Endothelial cell of umbilical vein (primary cell): ENCODE measurements around the gene APOLD1. TPM values are rescaled to one million over a fixed set of nuclear protein-coding genes. Genes with fewer than 3 reads are reported as not detected.

Source experiments
- BruUV-seq: library from RNA; stranded (reverse); fragments of 400-500 nt; replicated peaks from 2 replicates; lab custom pipeline; 2021; lab: Mats Ljungman, UMichigan
- CTCF ChIA-PET: fragments of 300-600, 350-600 bp; sonication (Branson Sonifier 250); formaldehyde crosslinking; loops from one replicate; lab custom pipeline; 2021; ENCODE audit warnings: antibody characterized with exemption, inconsistent platforms; lab: Charles Lee
- POLR2A ChIA-PET: fragments of 300-600, 350-600 bp; sonication (Branson Sonifier 250); formaldehyde crosslinking; loops from one replicate; lab custom pipeline; 2021; ENCODE audit warnings: antibody characterized with exemption, inconsistent platforms; lab: Charles Lee
- DNase-seq: peaks from one replicate; pipeline ENCODE4 v3.0.0-alpha.2; 2011; ENCODE audit warnings: low read depth, low spot score
- FAIRE-seq: peaks from 2 replicates; lab custom pipeline; 2011; peaks lifted over from hg19 to GRCh38; lab: Jason Lieb, UNC
- H2AFZ ChIP-seq: 2 replicates; pipeline ENCODE4 v1.6.0; 2012; ENCODE audit warnings: low read depth, low read length, control low read depth, inconsistent platforms
- H3K27ac ChIP-seq: 2 replicates; pipeline ENCODE4 v1.5.1; 2011; ENCODE audit warnings: low read depth, mild to moderate bottlenecking, control low read depth, low read length, moderate library complexity; ENCODE audit not compliant: insufficient read depth
- H3K27me3 ChIP-seq, 2 experiments: 2 replicates each; pipeline versions ENCODE4 v1.6.0 to v1.6.1; 2011; ENCODE audit warnings: low read length in 2 of 2, mixed read lengths in 1 of 2; ENCODE audit not compliant: control insufficient read depth in 2 of 2, insufficient read depth in 2 of 2
- H3K36me3 ChIP-seq, 2 experiments: 2 replicates in 1 of 2; 3 replicates in 1 of 2; pipeline ENCODE4 v1.5.1; 2011; ENCODE audit warnings: low read length in 2 of 2, mild to moderate bottlenecking in 1 of 2, moderate library complexity in 1 of 2; ENCODE audit not compliant: control insufficient read depth in 2 of 2, insufficient read depth in 2 of 2; ENCODE audit errors: extremely low read depth in 1 of 2
- H3K4me1 ChIP-seq: 3 replicates; pipeline ENCODE4 v1.5.1; 2011; ENCODE audit warnings: mild to moderate bottlenecking, low read length; ENCODE audit not compliant: control insufficient read depth, insufficient read depth; ENCODE audit errors: extremely low read depth
- H3K4me2 ChIP-seq: 2 replicates; pipeline ENCODE4 v1.6.1; 2011; ENCODE audit warnings: low read length, control low read depth, mixed read lengths; ENCODE audit not compliant: insufficient read depth
- H3K4me3 ChIP-seq, 3 experiments: fragments of 200-600 bp in 1 of 3; sonication (generic), shearing (Covaris generic) in 1 of 3; replicated peaks in 1 of 3; 2 replicates each; pipeline ENCODE4 v1.5.1; 2011 to 2016; ENCODE audit warnings: control low read depth in 3 of 3, low read length in 3 of 3, mild to moderate bottlenecking in 2 of 3, inconsistent platforms in 1 of 3, low read depth in 1 of 3, moderate library complexity in 1 of 3; ENCODE audit not compliant: insufficient read depth in 1 of 3
- H3K79me2 ChIP-seq: 2 replicates; pipeline ENCODE4 v1.6.0; 2012; ENCODE audit warnings: low read length, inconsistent platforms; ENCODE audit not compliant: control insufficient read depth, insufficient read depth
- H3K9ac ChIP-seq: replicated peaks from 2 replicates; pipeline ENCODE3; 2011; ENCODE audit warnings: low read length, control low read depth; ENCODE audit not compliant: insufficient read depth; ENCODE audit errors: extremely low read depth
- H3K9me1 ChIP-seq: replicated peaks from 3 replicates; pipeline ENCODE4 v1.6.0; 2011; ENCODE audit warnings: mild to moderate bottlenecking, low read length; ENCODE audit not compliant: control insufficient read depth, insufficient read depth; ENCODE audit errors: extremely low read depth
- H3K9me3 ChIP-seq: replicated peaks from 2 replicates; pipeline ENCODE4 v1.5.1; 2012; ENCODE audit warnings: low read length, inconsistent platforms; ENCODE audit not compliant: control insufficient read depth, insufficient read depth
- H4K20me1 ChIP-seq: replicated peaks from 2 replicates; pipeline ENCODE3; 2011; ENCODE audit warnings: mild to moderate bottlenecking, low read length; ENCODE audit not compliant: control insufficient read depth, insufficient read depth; ENCODE audit errors: extremely low read depth
- CTCF ChIP-seq, 2 donors: IDR thresholded peaks; 1 replicate in 1 of 2; 2 replicates in 1 of 2; pipeline ENCODE4 v1.5.1; 2011; ENCODE audit warnings: low read length in 2 of 2, mild to moderate bottlenecking in 2 of 2, moderate library complexity in 2 of 2, control low read depth in 1 of 2, inconsistent platforms in 1 of 2, low read depth in 1 of 2; ENCODE audit not compliant: insufficient read depth in 1 of 2; ENCODE audit errors: extremely low read depth in 1 of 2
- EZH2 ChIP-seq: IDR thresholded peaks from 2 replicates; pipeline ENCODE4 v1.6.1; 2012; ENCODE audit warnings: borderline replicate concordance, low read depth, mild to moderate bottlenecking, moderate library complexity, low read length, inconsistent platforms; ENCODE audit not compliant: severe bottlenecking
- FOS ChIP-seq: IDR thresholded peaks from 2 replicates; pipeline ENCODE4 v1.6.1; 2011; ENCODE audit warnings: mild to moderate bottlenecking, low read length, moderate library complexity, borderline replicate concordance; ENCODE audit not compliant: insufficient read depth
- GATA2 ChIP-seq: IDR thresholded peaks from 2 replicates; pipeline ENCODE4 v1.7.0; 2011; ENCODE audit warnings: low read depth, mild to moderate bottlenecking, moderate library complexity, mixed read lengths, low read length; ENCODE audit not compliant: insufficient read length, insufficient read depth
- JUN ChIP-seq: IDR thresholded peaks from 2 replicates; pipeline ENCODE4 v1.6.1; 2011; ENCODE audit warnings: borderline replicate concordance, low read depth; ENCODE audit not compliant: insufficient read length, insufficient read depth
- MYC ChIP-seq: IDR thresholded peaks from one replicate; pipeline ENCODE4 v1.6.1; 2011; ENCODE audit warnings: mild to moderate bottlenecking, low read depth, low read length
- POLR2A ChIP-seq: IDR thresholded peaks from 2 replicates; pipeline ENCODE4 v1.6.1; 2012; ENCODE audit warnings: low read depth, mild to moderate bottlenecking, control low read depth, low read length
- POLR2AphosphoS5 ChIP-seq: IDR thresholded peaks from 2 replicates; pipeline ENCODE4 v1.6.1; 2012; ENCODE audit warnings: low read depth, mild to moderate bottlenecking, control low read depth, low read length, moderate library complexity; ENCODE audit not compliant: insufficient read depth
- dilution Hi-C: fragments of 300-500 bp; cut with MboI; formaldehyde crosslinking; loops from one replicate; pipeline ENCODE4 v1.15.0; 2019; ENCODE audit warnings: low sequenced_read_pairs; ENCODE audit not compliant: extremely low pct_ligation_motif_present
- intact Hi-C: fragments of 100-400 bp; cut with micrococcal nuclease; formaldehyde crosslinking; loops from one replicate; pipeline ENCODE4 v1.10.0; 2022
- polyA plus RNA-seq, 4 experiments: library from polyadenylated mRNA; depleted of rRNA in 3 of 4; stranded (reverse) in 3 of 4; unstranded in 1 of 4; fragments of >200 nt; gene quantifications; 2 replicates each; pipeline versions ENCODE4 v1.2.1 to v1.2.3, GENCODE V29; 2011 to 2012; ENCODE audit warnings: missing spikeins in 1 of 4
- total RNA-seq: library from RNA; stranded (reverse); gene quantifications from 2 replicates; pipeline ENCODE4 v1.2.3, GENCODE V29; 2021
- TF ChIP-seq, protein P1 (sequence below): IDR thresholded peaks from 2 replicates; pipeline ENCODE4 v1.6.1; 2011; ENCODE audit not compliant: insufficient read depth, insufficient read length

Gene APOLD1
- total and polyA plus RNA-seq, 2 donors (not counting 3 experiments of a cell fraction or from before 2014, with no cell fraction given), result 3.7 to 6.0 TPM

DNA sequence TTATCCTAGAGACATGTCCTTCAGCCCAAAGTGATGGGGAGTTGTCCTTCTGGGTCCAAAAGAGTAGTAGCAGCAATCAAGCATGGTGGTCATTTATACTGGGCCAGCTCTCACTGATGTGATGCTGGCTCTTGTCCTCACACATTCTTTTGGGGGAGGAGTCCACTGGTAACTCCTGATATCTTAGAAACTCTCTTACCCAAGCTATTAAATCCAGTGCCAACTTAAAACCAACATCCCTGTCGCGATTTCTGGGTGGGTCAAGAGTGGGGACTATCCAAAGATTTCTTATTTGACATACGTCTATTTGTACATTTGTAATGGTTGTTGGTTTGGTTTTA, 52.3 kb downstream of the APOLD1 start:
- Histone ChIP-seq H3K36me3 (peaks cover 0 to 5% of the 10 kb centered on the region in 2 experiments), H3K9me3 (no peaks in the 10 kb centered on the region), H3K4me1 (peaks cover 55% of the 10 kb centered on the region), H3K27ac (peak overlapping the region; percentile 91), H2AFZ (no peak overlapping the region), H3K9ac (no peak overlapping the region), H3K4me3 (no peak overlapping the region), H3K79me2 (no peaks in the 10 kb centered on the region), H4K20me1 (no peaks in the 10 kb centered on the region), H3K27me3 (no peaks in the 10 kb centered on the region), H3K4me2 (peak overlapping the region; percentile 2), H3K9me1 (no peaks in the 10 kb centered on the region)
- DNase-seq (peak; percentile 22), FAIRE-seq (no peak)
- POLR2A ChIA-PET, result interaction anchor here (0.6 to 2.7 kb wide), 5 partner anchors 43 to 134 kb away, joined by 3 to 21 read pairs (median 4); partner anchors contain the start of gene GPRC5A
- CTCF ChIA-PET, result interaction anchor here (0.7 to 5.3 kb wide), 26 partner anchors 8 to 374 kb away, joined by 3 to 106 read pairs (median 10); partner anchors contain the start of genes DDX47 and GPRC5A
- dilution Hi-C loops, result loop anchor here (10.0 kb wide), 1 partner anchor 147 kb away; no protein-coding TSS in a partner anchor
- intact Hi-C loops, result loop anchor here (1.0 to 5.0 kb wide), 9 partner anchors 29 to 395 kb away; partner anchors contain the start of gene GPRC5A
- no TSS peak for BruUV-seq
- TF ChIP-seq POLR2A (no peak), EZH2 (no peak), CTCF (IDR thresholded peaks at IDR 0.05; ENCODE audit: extremely low read depth in 1 of 2, insufficient read depth in 1 of 2, low read depth in 1 of 2, low read length in 2 of 2) (no peak), GATA2 (no peak), MYC (no peak), POLR2AphosphoS5 (no peak), JUN (no peak), FOS (no peak)
- TF ChIP-seq, protein P1, sequence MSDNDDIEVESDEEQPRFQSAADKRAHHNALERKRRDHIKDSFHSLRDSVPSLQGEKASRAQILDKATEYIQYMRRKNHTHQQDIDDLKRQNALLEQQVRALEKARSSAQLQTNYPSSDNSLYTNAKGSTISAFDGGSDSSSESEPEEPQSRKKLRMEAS, result no peak
